ENCODE data around the gene BCL2A1.

Gene BCL2A1

GRCh38 chr15:79988448-79989117 lies 17.6 kb upstream of the BCL2A1 start:
- DNase-seq (ENCODE audit: low read depth), result no peak
- no peak for TF ChIP-seq CTCF (IDR thresholded peaks at IDR 0.05; ENCODE audit: low read depth, low read length, missing control alignments)
- H3K4me3 ChIP-seq (ENCODE audit: low read depth, low read length), result no peak overlapping the region

DNA sequence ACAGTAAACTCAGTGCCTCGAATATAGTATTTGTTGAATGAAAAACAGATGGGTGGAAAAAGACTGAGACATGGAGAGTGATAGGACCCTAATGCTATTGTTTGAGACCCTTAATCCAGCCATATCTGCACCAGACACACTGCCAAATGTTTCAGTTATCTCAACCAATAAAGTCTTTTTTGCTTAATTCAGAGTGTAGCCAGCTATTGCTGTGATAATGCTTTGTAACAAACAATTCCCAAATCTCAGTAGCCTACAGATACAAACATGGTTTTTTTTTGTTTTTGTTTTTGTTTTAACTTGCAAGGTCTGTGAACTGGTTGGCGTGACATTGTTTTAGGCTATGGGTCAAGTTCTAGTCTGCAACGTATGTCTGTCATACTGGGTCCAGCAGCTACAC lies 17.0 kb upstream of the BCL2A1 start:
- TF ChIP-seq CTCF (IDR thresholded peaks at IDR 0.05; ENCODE audit: low read depth, low read length, missing control alignments), result no peak
- H3K4me3 ChIP-seq (ENCODE audit: low read depth, low read length), result no peak overlapping the region
- DNase-seq (ENCODE audit: low read depth), result no peak

- no peak for DNase-seq (ENCODE audit: low read depth)
- TF ChIP-seq CTCF (IDR thresholded peaks at IDR 0.05; ENCODE audit: low read depth, low read length, missing control alignments), result no peak
- H3K4me3 ChIP-seq (ENCODE audit: low read depth, low read length), result no peak overlapping the region
These were observed 16.6 kb upstream of the BCL2A1 start for GRCh38 chr15:79987569-79987955.

- no peak for TF ChIP-seq CTCF (IDR thresholded peaks at IDR 0.05; ENCODE audit: low read depth, low read length, missing control alignments)
- no peak overlapping the region for H3K4me3 ChIP-seq (ENCODE audit: low read depth, low read length)
- DNase-seq (ENCODE audit: low read depth), result no peak
These were observed 10.9 kb upstream of the BCL2A1 start for GRCh38 chr15:79981831-79982455.

DNA sequence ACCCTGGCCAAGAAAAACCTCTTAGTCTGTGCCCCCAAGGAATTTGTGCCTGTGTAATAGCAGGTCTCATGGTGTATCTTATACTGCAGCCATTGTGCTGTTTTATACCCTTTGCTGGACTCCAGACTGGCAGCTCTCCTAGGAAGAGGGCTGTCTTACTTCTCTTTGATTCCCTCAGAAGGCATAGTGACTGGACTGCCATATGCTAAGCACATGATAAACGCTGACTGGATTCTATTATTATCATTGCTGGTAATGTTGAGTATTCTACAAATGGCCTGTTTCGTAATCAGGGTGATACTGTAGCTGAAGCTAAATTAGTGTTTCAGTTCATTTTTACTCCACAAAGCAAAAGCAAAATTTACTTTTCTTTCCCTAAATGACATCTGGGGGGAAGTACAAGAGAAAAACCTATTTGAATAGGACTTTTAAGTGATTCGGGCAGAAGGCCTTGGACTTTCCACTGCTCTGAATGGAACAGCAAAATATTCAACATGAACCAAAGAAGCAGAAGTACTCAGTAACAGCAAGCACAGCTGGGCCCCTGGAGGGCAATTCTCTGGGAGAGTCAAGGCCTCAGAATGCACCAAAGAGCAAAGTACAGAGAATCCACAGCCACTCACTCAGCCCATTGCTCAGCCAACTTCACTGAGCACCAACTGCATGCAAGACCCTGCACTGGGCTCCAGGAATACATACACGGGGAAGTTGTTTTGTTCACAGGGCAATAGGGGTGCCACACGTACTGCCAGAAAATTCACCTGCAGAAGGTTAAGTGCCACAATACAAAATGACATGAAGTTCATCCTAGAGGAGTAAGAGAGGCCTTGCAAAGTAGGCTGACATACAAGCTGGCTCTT lies 7.9 kb upstream of the BCL2A1 start:
- peak; percentile 85 for DNase-seq (ENCODE audit: low read depth)
- H3K4me3 ChIP-seq (ENCODE audit: low read depth, low read length), result no peak overlapping the region; the same call in 1 of the 2 replicates
- no peak for TF ChIP-seq CTCF (IDR thresholded peaks at IDR 0.05; ENCODE audit: low read depth, low read length, missing control alignments)

GRCh38 chr15:79978260-79978654 lies 7.3 kb upstream of the BCL2A1 start:
- TF ChIP-seq CTCF (IDR thresholded peaks at IDR 0.05; ENCODE audit: low read depth, low read length, missing control alignments), result no peak
- H3K4me3 ChIP-seq (ENCODE audit: low read depth, low read length), result peak overlapping the region; percentile 32; the same call in 1 of the 2 replicates
- DNase-seq (ENCODE audit: low read depth), result no peak
